KMS-11 (cell line): ENCODE data around the gene ARHGEF39.

Source experiments
- H2AFZ ChIP-seq: fragments of 200-600 bp; sonication (generic); 2 replicates; pipeline ENCODE4 v1.6.1; 2016; ENCODE audit warnings: antibody characterized with exemption, mixed run types, low read depth
- H3K27ac ChIP-seq: fragments of 200-600 bp; sonication (generic); 2 replicates; pipeline ENCODE4 v1.6.1; 2016; ENCODE audit warnings: mild to moderate bottlenecking, mixed run types
- H3K27me3 ChIP-seq: fragments of 200-600 bp; sonication (generic); 2 replicates; pipeline ENCODE4 v1.6.1; 2017; ENCODE audit warnings: mild to moderate bottlenecking, low read depth, mixed run types, moderate library complexity; ENCODE audit not compliant: insufficient read depth
- H3K36me3 ChIP-seq: fragments of 200-600 bp; sonication (generic); 2 replicates; pipeline ENCODE4 v1.6.1; 2017; ENCODE audit warnings: mild to moderate bottlenecking, mixed run types; ENCODE audit not compliant: insufficient read depth
- H3K4me1 ChIP-seq: fragments of 200-600 bp; sonication (generic); 2 replicates; pipeline ENCODE4 v1.6.1; 2016; ENCODE audit warnings: mild to moderate bottlenecking, low read depth, mixed run types; ENCODE audit not compliant: poor library complexity, severe bottlenecking
- H3K4me2 ChIP-seq: fragments of 200-600 bp; sonication (generic); 2 replicates; pipeline ENCODE4 v1.7.0; 2016; ENCODE audit warnings: mild to moderate bottlenecking, mixed run types
- H3K4me3 ChIP-seq: fragments of 200-600 bp; sonication (generic); IDR thresholded peaks from 2 replicates; pipeline ENCODE4 v1.6.1; 2017; ENCODE audit warnings: low read depth, low read length, mixed read lengths; ENCODE audit not compliant: insufficient read depth
- H3K79me2 ChIP-seq: fragments of 200-600 bp; sonication (generic); 2 replicates; pipeline ENCODE4 v1.6.1; 2016; ENCODE audit warnings: low read depth, mixed run types; ENCODE audit not compliant: insufficient read depth
- H3K9ac ChIP-seq: fragments of 200-600 bp; sonication (generic); 2 replicates; pipeline ENCODE4 v1.6.1; 2016; ENCODE audit warnings: mild to moderate bottlenecking, mixed run types
- H4K20me1 ChIP-seq: fragments of 200-600 bp; sonication (generic); 2 replicates; pipeline ENCODE4 v1.6.1; 2016; ENCODE audit warnings: mild to moderate bottlenecking, mixed run types; ENCODE audit not compliant: insufficient read depth
- CTCF ChIP-seq: fragments of 200-600 bp; sonication (generic); conservative IDR thresholded peaks from 2 replicates; pipeline ENCODE4 v1.6.1; 2017; ENCODE audit warnings: low read depth, mild to moderate bottlenecking, antibody characterized with exemption, low read length, moderate library complexity, mixed read lengths

Gene ARHGEF39

GRCh38 chr9:35675732-35676392, 10.9 kb upstream of the ARHGEF39 start:
- Histone ChIP-seq H3K27me3 (no peaks in the 10 kb centered on the region), H2AFZ (no peak overlapping the region), H3K27ac (no peak overlapping the region), H3K4me1 (no peaks in the 10 kb centered on the region), H3K9ac (no peak overlapping the region), H3K36me3 (no peaks in the 10 kb centered on the region), H3K79me2 (no peaks in the 10 kb centered on the region), H3K4me3 (no peak overlapping the region), H3K4me2 (no peak overlapping the region), H4K20me1 (no peaks in the 10 kb centered on the region)
- no peak for TF ChIP-seq CTCF

GRCh38 chr9:35675204-35675603, 10.2 kb upstream of the ARHGEF39 start:
- Histone ChIP-seq H3K4me1 (no peaks in the 10 kb centered on the region), H3K27ac (no peak overlapping the region), H3K27me3 (no peaks in the 10 kb centered on the region), H3K79me2 (no peaks in the 10 kb centered on the region), H4K20me1 (no peaks in the 10 kb centered on the region), H2AFZ (no peak overlapping the region), H3K36me3 (no peaks in the 10 kb centered on the region), H3K4me2 (no peak overlapping the region), H3K4me3 (no peak overlapping the region), H3K9ac (no peak overlapping the region)
- TF ChIP-seq CTCF, result no peak

- Histone ChIP-seq H4K20me1 (no peaks in the 10 kb centered on the region), H3K27me3 (no peaks in the 10 kb centered on the region), H3K79me2 (no peaks in the 10 kb centered on the region), H3K36me3 (no peaks in the 10 kb centered on the region), H3K9ac (no peak overlapping the region), H3K27ac (no peak overlapping the region), H2AFZ (no peak overlapping the region), H3K4me3 (no peak overlapping the region), H3K4me1 (no peaks in the 10 kb centered on the region), H3K4me2 (no peak overlapping the region)
- no peak for TF ChIP-seq CTCF
These were observed 9.0 kb upstream of the ARHGEF39 start for GRCh38 chr9:35674025-35674361.

GRCh38 chr9:35673132-35674024, 8.4 kb upstream of the ARHGEF39 start, which contains the start of gene CA9:
TSS of gene CA9 (plus strand) at chr9:35673928. CDS start at chr9:35673960, 32 bp downstream.
- Histone ChIP-seq H2AFZ (no peak within 1 kb of the TSS), H3K79me2 (no peaks in the 10 kb centered on the region), H3K27ac (no peak within 1 kb of the TSS), H3K9ac (no peak within 1 kb of the TSS), H3K27me3 (no peaks in the 10 kb centered on the region), H3K36me3 (no peaks in the 10 kb centered on the region), H4K20me1 (no peaks in the 10 kb centered on the region), H3K4me3 (no peak within 1 kb of the TSS), H3K4me1 (no peaks in the 10 kb centered on the region), H3K4me2 (no peak within 1 kb of the TSS)
- TF ChIP-seq CTCF, result no peak
